Heart left ventricle (tissue), 16 donors: ENCODE results near the gene SEC23B. TPM values are rescaled to one million over a fixed set of nuclear protein-coding genes. Genes with fewer than 3 reads are reported as not detected.

Experiments
- ATAC-seq, 4 donors: fragments of 200-7000 bp; cut with Tn5 transposase; one replicate each; pipeline ENCODE4 v1.9.1; 2020 to 2022; ENCODE audit warnings: moderate library complexity in 4 of 4, mild to moderate bottlenecking in 3 of 4, moderate number of reproducible peaks in 1 of 4
- DNase-seq, 5 donors: peaks; one replicate each; pipeline ENCODE4 v3.0.0-alpha.2; 2020
- H3K27ac ChIP-seq, 12 donors: fragments of 200-600 bp; sonication (generic) in 4 of 12; one replicate each; pipeline versions ENCODE4 v1.5.0 to v1.8.0; 2016 to 2022; ENCODE audit warnings: mild to moderate bottlenecking in 2 of 12
- H3K27me3 ChIP-seq, 9 donors: fragments of 200-600 bp; sonication (generic) in 2 of 9; one replicate each; pipeline versions ENCODE4 v1.5.1 to v1.8.0; 2016 to 2022; ENCODE audit warnings: mild to moderate bottlenecking in 3 of 9
- H3K36me3 ChIP-seq, 9 donors: fragments of 200-600 bp; sonication (generic) in 2 of 9; one replicate each; pipeline versions ENCODE4 v1.5.0 to v1.8.0; 2018 to 2022; ENCODE audit warnings: mild to moderate bottlenecking in 2 of 9
- H3K4me1 ChIP-seq, 12 donors: fragments of 200-600 bp; sonication (generic) in 4 of 12; one replicate each; pipeline versions ENCODE4 v1.5.0 to v1.8.0; 2016 to 2022; ENCODE audit warnings: mild to moderate bottlenecking in 3 of 12
- H3K4me3 ChIP-seq, 12 donors: fragments of 200-600 bp; sonication (generic) in 4 of 12; one replicate each; pipeline versions ENCODE4 v1.5.0 to v1.8.0; 2017 to 2022; ENCODE audit warnings: mild to moderate bottlenecking in 9 of 12, moderate library complexity in 4 of 12
- H3K9me3 ChIP-seq, 12 donors: fragments of 200-600 bp; sonication (generic) in 4 of 12; one replicate each; pipeline versions ENCODE4 v1.5.0 to v1.8.0; 2016 to 2022; ENCODE audit warnings: mild to moderate bottlenecking in 1 of 12
- POLR2A ChIP-seq, 2 donors: fragments of 450-650 bp; IDR thresholded peaks; one replicate each; pipeline ENCODE4 v1.6.1; 2017; ENCODE audit warnings: antibody characterized with exemption in 2 of 2, mild to moderate bottlenecking in 2 of 2, moderate library complexity in 2 of 2
- WGBS, 4 donors: extraction: QIAGEN DNeasy Blood & Tissue Kit in 2 of 4; methylation state at CpG; one replicate each; pipeline versions ENCODE4 v1.1.5 to v1.1.7; 2013 to 2018; 5-methylcytosine and 5-hydroxymethylcytosine counted together
- intact Hi-C, 10 donors: fragments of 100-400 bp; cut with DNase I; formaldehyde crosslinking; loops; one replicate each; pipeline versions ENCODE4 v1.11.1 to v1.14.2; 2022
- polyA plus RNA-seq, 2 donors: library from polyadenylated mRNA; stranded (reverse); fragments of 200-250 nt; gene quantifications; one replicate each; pipeline ENCODE4 v1.2.3, GENCODE V29; 2013
- total RNA-seq, 9 donors: library from RNA; depleted of rRNA in 2 of 9; stranded (reverse); fragments of >200 nt in 2 of 9; fragmentation: NEBNext Ultra II Directional in 3 of 9; extraction: Animal tissue kit (Norgen Biotek cat#: 25700) in 3 of 9; gene quantifications; one replicate each; pipeline versions ENCODE4 v1.1.0 to v1.2.4, GENCODE V29; 2016 to 2023
- TF ChIP-seq, protein P1 (sequence below), 12 donors: fragments of 200-600 bp; sonication (generic) in 4 of 12; IDR thresholded peaks; one replicate each; pipeline versions ENCODE4 v1.5.0 to v1.8.0; 2018 to 2022; ENCODE audit warnings: antibody characterized with exemption in 12 of 12, mild to moderate bottlenecking in 5 of 12
- donor health status: ischemic (EF 13 %, LVEDD 7.1; RV severe dilation, severe dysfunction).
- donor health status: healthy with polysubstance abuse.
- donor health status: DM: no; HTN: yes; CAD: no.
- donor health status: DM: no; HTN: no; CAD: no.
- donor health status: ischemic (EF 25% LVEDD 6.9; RV normal size, moderate dysfunction).
- donor health status: ischemic (EF 25% LVEDD 5.7; RV mildly dilated, moderate dysfunction).
- donor health status: healthy.
- donor health status: DM: yes; HTN: yes; CAD: no.
- donor health status: ischemic (EF 35%, LVEDD 5.7; RV mildly dilated, moderate dysfunction).
- donor health status: nonischemic (EF 11% LVEDD 7.7; RV severe dilation, severe dysfunction).
- donor health status: DM: yes; HTN: yes; CAD: no.
- donor health status: PGD.
- donor health status: ischemic (EF 29% LVEDD 5.4; RV normal size, mild dysfunction).
- donor health status: nonischemic (EF 23%, LVEDD 6.1; RV moderate dilation, normal function).

The SEC23B gene
- total and polyA plus RNA-seq, 11 donors, result 1.8 to 29.2 (median 11.9) TPM

GRCh38 chr20:18466894-18467730 is 40.6 kb upstream of the SEC23B start, which contains the start of the genes DZANK1 and POLR3F:
Gene DZANK1 (minus strand): TSS chr20:18467030. CDS start chr20:18465358, 1,672 bp downstream.
Gene POLR3F (plus strand): TSS chr20:18467390. CDS start chr20:18467507, 117 bp downstream.
- WGBS, 4 donors, result 0 to 1% (median 0%) methylated on average over 42 to 57 of the region's 57 CpGs
- ATAC-seq, result peak; percentile 99 to 100 (median 100)
- TF ChIP-seq POLR2A (IDR thresholded peaks at IDR 0.05), result no peak
- TF ChIP-seq, protein P1, sequence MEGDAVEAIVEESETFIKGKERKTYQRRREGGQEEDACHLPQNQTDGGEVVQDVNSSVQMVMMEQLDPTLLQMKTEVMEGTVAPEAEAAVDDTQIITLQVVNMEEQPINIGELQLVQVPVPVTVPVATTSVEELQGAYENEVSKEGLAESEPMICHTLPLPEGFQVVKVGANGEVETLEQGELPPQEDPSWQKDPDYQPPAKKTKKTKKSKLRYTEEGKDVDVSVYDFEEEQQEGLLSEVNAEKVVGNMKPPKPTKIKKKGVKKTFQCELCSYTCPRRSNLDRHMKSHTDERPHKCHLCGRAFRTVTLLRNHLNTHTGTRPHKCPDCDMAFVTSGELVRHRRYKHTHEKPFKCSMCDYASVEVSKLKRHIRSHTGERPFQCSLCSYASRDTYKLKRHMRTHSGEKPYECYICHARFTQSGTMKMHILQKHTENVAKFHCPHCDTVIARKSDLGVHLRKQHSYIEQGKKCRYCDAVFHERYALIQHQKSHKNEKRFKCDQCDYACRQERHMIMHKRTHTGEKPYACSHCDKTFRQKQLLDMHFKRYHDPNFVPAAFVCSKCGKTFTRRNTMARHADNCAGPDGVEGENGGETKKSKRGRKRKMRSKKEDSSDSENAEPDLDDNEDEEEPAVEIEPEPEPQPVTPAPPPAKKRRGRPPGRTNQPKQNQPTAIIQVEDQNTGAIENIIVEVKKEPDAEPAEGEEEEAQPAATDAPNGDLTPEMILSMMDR (IDR thresholded peaks at IDR 0.05), result no peak
- intact Hi-C loops, result loop anchor here in 7 of 10 donors (1.0 to 10.0 kb wide), 9 partner anchors 30 to 180 kb away; partner anchors contain the start of genes SEC23B (in 3 of the 7), ZNF133 (in 3 of the 7), RBBP9 (in 2 of the 7) and SMIM26 (in 1 of the 7)
- peak within 1 kb of the TSS; percentile 74 to 99 (median 82) for H3K4me3 ChIP-seq
- H3K9me3 ChIP-seq, result no peaks in the 10 kb centered on the region
- H3K36me3 ChIP-seq, result peaks cover 0 to 31% (median 19%) of the 10 kb centered on the region in 9 donors
- H3K27me3 ChIP-seq, result no peaks in the 10 kb centered on the region
- peak within 1 kb of the TSS; percentile 73 to 95 (median 88) for H3K27ac ChIP-seq
- peaks cover 0 to 22% (median 14%) of the 10 kb centered on the region in 12 donors for H3K4me1 ChIP-seq
- peak; percentile 95 to 98 (median 97) for DNase-seq

DNA sequence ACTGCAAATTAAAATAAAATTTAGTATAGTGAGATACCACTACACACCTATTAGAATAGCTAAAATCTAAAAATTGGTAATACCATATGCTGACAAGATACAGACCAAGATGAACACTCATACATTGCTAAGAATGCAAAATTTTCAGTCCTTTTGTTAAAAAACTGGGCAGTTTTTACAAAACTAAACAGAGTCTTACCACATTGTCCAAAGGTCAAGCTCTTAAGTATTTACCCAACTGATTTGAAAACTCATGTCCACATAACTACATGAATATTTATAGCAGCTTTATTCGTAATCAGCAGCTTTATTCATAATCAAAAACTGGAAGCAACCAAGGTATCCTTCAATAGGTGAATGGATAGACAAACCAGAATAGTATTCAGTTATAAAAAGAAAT is 30.5 kb upstream of the SEC23B start:
- Histone ChIP-seq H3K4me3 (no peak overlapping the region), H3K27ac (no peak overlapping the region)
- no peak for ATAC-seq

DNA sequence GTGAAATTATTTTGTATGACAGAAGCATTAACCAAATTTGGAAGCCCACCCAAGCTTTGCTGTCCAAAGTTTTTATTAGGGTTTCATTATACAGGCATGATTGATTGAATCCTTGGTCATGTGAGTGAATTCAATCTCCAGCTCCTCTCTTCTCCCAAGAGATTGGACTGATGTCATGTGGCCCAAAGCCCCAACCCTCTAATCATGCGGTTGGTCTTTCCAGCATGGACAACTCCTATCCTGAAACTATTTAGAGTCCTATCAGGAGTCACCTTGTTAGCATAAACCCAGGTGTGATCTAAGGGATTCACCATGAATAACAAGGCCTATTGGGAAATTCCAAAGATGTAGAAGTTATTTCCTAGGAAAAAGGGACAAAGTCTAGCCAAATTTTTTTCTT is 29.9 kb upstream of the SEC23B start:
- intact Hi-C loops, result no loop called here
- Histone ChIP-seq H3K27ac (no peak overlapping the region), H3K9me3 (no peaks in the 10 kb centered on the region), H3K4me1 (no peaks in the 10 kb centered on the region), H3K4me3 (no peak overlapping the region), H3K36me3 (peaks cover 3 to 100% (median 98%) of the 10 kb centered on the region in 9 donors), H3K27me3 (no peaks in the 10 kb centered on the region)
- DNase-seq (no peak), ATAC-seq (no peak)
- TF ChIP-seq, protein P1 (IDR thresholded peaks at IDR 0.05), result no peak
- TF ChIP-seq POLR2A (IDR thresholded peaks at IDR 0.05), result no peak
- 63 to 83% (median 66%) methylated on average over 1 of the region's 1 CpG for WGBS, 4 donors

More for the DNA sequence above, 30.5 kb upstream of the SEC23B start:
- no peaks in the 10 kb centered on the region for H3K27me3 ChIP-seq
- intact Hi-C loops, result no loop called here
- 89 to 96% (median 95%) methylated on average over 1 of the region's 1 CpG for WGBS, 4 donors
- H3K9me3 ChIP-seq, result no peaks in the 10 kb centered on the region
- no peaks in the 10 kb centered on the region for H3K4me1 ChIP-seq
- peaks cover 3 to 100% (median 98%) of the 10 kb centered on the region in 9 donors for H3K36me3 ChIP-seq
- TF ChIP-seq POLR2A (IDR thresholded peaks at IDR 0.05), result no peak
- TF ChIP-seq, protein P1 (IDR thresholded peaks at IDR 0.05), result no peak
- DNase-seq, result no peak

- H3K27me3 ChIP-seq, result no peaks in the 10 kb centered on the region
- H3K36me3 ChIP-seq, result peaks cover 3 to 98% (median 91%) of the 10 kb centered on the region in 9 donors
- intact Hi-C loops, result loop anchor here in 1 of 10 donors (10.0 kb wide), 1 partner anchor 63 kb away; no protein-coding TSS in a partner anchor
- no peaks in the 10 kb centered on the region for H3K4me1 ChIP-seq
- DNase-seq (no peak), ATAC-seq (no peak)
- no peak overlapping the region for H3K27ac ChIP-seq
- H3K4me3 ChIP-seq, result no peak overlapping the region
- H3K9me3 ChIP-seq, result no peaks in the 10 kb centered on the region
- WGBS, 4 donors, result 92 to 96% (median 93%) methylated on average over 4 of the region's 4 CpGs
- TF ChIP-seq, protein P1 (IDR thresholded peaks at IDR 0.05), result no peak
- no peak for TF ChIP-seq POLR2A (IDR thresholded peaks at IDR 0.05)
These were observed 26.1 kb upstream of the SEC23B start for GRCh38 chr20:18481596-18481995.
